Stimulated activated CD8-positive, alpha-beta memory T cell treated with anti-CD3 and anti-CD28 coated beads, Interleukin-2, amount 100 ng/mL, for 48 hours (primary cell): ENCODE data around the gene ZNF417.
"Not testable (repeated sequence)": the region's sequence is repeated elsewhere in the genome, so short reads cannot be mapped to it uniquely, and the experiment has no call there.

Source experiments
- DNase-seq, 2 donors: peaks; one replicate each; pipeline ENCODE4 v3.0.0-alpha.2; 2020; ENCODE audit warnings: low read depth in 2 of 2

ZNF417 gene

DNA sequence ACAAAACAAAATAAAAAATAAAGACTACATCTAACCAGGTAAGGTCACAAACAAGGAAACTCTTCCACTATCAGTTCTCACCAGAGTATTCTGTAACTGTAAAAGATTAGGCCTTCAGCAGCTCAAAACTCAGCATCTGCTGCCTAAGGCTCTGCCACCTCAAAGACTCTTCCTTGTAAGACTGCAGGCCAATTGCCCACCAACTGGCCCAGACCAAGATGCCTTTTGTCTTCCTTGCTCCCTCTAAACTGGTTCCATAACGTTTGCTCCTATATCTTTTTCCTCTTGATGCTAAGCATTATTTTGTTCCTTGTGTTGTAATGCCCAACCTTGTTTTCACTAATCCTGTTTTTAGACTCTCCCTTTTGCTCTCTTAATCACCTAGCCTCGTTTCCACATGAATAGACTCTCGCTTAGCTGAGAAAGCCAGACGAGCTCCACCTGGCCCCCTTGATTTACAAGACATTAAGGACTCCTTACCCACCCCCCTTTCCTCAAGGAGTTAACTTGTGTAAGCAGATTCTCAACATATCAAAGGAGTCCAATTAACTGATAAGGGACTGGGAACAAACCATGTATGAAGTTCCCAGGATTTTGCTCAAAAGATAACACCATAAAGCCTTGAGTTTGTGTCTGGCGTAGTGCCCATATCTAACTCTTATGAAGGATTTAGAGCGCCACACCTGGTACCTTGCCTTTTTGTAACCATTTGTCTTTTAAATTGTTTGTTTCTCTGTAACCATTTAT, 29.0 kb downstream of the ZNF417 start:
- DNase-seq, result no peak

GRCh38 chr19:57886046-57886445, 30.3 kb downstream of the ZNF417 start:
- no peak for DNase-seq

DNA sequence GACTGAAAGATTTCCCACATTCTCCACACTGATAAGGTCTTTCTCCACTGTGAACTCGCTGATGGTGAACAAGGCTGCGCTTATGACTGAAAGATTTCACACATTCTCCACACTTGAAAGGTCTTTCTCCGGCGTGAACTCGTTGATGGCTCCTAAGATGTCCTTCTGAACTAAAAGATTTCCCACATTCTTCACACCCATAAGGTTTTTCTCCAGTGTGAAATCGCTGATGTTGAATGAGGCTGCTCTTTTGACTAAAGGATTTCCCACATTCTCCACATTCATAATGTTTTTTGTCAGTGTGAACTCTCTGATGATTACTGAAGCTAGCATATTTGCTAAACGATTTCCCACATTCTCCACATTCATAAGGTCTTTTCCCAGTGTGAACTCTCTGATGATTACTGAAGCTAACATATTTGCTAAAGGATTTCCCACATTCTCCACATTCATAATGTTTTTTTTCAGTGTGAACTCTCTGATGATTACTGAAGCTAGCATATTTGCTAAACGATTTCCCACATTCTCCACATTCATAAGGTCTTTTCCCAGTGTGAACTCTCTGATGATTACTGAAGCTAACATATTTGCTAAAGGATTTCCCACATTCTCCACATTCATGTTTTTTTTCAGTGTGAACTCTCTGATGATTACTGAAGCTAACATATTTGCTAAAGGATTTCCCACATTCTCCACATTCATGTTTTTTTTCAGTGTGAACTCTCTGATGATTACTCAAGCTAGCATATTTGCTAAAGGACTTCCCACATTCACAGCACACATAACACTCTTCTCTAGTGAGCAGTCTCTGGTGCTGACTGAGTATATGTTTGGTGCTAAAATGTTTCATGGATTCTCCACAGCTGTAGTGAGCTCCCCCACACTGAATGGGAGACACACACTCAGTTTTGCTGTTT, 42.3 kb downstream of the ZNF417 start:
- not testable (repeated sequence) for DNase-seq

DNA sequence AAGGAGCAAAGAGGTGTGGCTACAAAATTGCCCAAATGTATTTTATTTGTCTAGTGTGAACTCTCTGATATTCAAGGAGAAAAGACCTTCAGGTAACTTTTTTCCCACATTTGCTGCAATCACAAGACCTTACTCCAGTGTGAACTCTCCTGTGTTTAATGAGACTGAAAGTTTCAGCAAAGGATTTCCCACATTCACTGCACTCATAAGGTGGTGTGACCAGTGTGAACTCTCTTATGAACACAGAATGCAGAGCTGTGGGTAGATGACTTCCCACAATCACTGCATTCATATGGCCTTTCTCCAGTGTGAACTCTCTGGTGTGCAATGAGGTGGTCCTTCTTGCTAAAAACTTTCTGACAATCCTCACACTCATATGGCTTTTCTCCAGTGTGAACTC, 43.9 kb downstream of the ZNF417 start:
- DNase-seq, result no peak

DNA sequence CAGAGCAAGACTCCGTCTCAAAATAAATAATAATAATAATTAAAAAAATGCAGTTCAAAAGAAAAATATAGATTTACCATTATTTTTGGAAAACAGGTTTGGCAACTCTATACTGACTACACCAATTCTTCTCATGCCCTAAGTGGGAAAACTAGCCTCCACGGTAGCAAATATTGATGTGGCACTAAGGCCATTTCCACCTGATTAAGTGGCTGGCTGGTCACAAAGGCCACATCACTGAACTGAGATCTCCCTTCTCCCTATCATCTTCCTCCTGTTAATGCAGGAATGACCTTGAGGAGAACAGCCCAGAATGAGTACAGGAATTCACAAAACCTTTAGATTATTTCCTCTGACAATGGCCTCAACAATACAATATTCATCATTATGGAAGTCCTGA, 46.2 kb downstream of the ZNF417 start:
- DNase-seq, result no peak

GRCh38 chr19:57869655-57870054, 46.7 kb downstream of the ZNF417 start:
- DNase-seq, result not testable (repeated sequence)

- no peak for DNase-seq
Measured at GRCh38 chr19:57867868-57868492, 48.4 kb downstream of the ZNF417 start.
